ENCODE results near the gene CYP3A5. TPM values are rescaled to one million over a fixed set of nuclear protein-coding genes. Genes with fewer than 3 reads are reported as not detected.

CYP3A5 gene
- total RNA-seq, 3 donors from 2014 or later = 73.8 to 241 (median 179) TPM

DNA sequence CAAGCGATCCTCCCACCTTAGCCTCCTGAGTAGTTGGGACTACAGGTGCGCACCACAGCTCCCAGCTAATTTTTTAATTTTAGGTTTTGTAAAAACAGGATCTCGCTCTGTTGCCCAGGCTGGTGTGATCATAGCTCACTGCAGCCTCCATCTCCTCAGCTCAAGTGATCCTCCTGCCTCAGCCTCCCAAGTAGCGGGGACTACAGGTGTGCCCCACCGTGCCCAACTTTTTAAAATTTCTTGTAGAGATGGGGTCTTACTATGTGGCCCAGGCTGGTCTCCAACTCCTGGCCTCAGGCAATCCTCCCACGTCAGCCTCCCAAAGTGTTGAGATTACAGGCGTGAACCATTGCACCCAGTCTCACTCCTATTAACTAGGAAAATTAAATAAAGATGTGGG, 74.3 kb downstream of the CYP3A5 start:
- H3K36me3 ChIP-seq (ENCODE audit: low read depth) = no peaks in the 10 kb centered on the region
- no peaks in the 10 kb centered on the region for H3K9me3 ChIP-seq
- H3K4me3 ChIP-seq = no peak overlapping the region
- DNase-seq (no peak), ATAC-seq (no peak)
- intact Hi-C loops (cut with DNase I, micrococcal nuclease) = no loop called here
- TF ChIP-seq, protein P1, sequence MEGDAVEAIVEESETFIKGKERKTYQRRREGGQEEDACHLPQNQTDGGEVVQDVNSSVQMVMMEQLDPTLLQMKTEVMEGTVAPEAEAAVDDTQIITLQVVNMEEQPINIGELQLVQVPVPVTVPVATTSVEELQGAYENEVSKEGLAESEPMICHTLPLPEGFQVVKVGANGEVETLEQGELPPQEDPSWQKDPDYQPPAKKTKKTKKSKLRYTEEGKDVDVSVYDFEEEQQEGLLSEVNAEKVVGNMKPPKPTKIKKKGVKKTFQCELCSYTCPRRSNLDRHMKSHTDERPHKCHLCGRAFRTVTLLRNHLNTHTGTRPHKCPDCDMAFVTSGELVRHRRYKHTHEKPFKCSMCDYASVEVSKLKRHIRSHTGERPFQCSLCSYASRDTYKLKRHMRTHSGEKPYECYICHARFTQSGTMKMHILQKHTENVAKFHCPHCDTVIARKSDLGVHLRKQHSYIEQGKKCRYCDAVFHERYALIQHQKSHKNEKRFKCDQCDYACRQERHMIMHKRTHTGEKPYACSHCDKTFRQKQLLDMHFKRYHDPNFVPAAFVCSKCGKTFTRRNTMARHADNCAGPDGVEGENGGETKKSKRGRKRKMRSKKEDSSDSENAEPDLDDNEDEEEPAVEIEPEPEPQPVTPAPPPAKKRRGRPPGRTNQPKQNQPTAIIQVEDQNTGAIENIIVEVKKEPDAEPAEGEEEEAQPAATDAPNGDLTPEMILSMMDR (IDR thresholded peaks at IDR 0.05) = no peak
- no peaks in the 10 kb centered on the region for H3K4me1 ChIP-seq (ENCODE audit: low read depth)

DNA sequence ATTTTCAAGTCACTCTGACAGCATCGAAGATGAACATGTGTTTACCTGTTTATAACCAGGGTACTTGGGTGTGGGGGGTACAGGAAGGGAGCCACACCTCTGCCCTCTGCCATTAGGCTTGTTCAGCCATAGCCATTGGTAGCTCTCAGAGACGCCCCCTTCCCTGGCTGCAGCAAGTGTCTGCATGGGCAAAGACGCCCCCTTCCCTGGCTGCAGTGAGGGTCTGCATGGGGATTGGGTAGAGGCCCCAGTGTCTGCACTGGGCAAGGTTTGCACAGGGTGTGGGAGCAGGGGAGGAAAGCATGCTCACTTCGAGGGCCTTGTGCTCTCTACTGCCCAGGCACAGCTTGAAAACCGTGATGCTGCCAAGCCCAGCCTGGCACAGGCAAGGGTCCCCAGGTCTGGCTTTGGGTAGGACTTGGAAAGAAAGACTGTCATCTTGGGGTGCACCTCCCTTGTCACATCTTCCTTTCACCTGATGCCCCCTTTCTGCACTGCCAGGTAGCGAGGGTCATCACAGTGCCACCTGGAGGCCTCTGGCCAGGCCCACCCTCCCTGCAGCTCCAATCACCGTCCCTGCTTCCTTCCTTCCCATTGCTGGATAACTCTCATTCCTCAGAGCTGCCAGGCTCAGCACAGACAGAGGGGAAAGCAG, 78.0 kb downstream of the CYP3A5 start:
- Histone ChIP-seq H3K4me1 (ENCODE audit: low read depth) (no peaks in the 10 kb centered on the region), H3K36me3 (ENCODE audit: low read depth) (no peaks in the 10 kb centered on the region), H3K9me3 (no peaks in the 10 kb centered on the region), H3K4me3 (no peak overlapping the region)
- DNase-seq (no peak), ATAC-seq (no peak)
- intact Hi-C loops (cut with DNase I, micrococcal nuclease) = no loop called here
- TF ChIP-seq, protein P1 (IDR thresholded peaks at IDR 0.05) = no peak

DNA sequence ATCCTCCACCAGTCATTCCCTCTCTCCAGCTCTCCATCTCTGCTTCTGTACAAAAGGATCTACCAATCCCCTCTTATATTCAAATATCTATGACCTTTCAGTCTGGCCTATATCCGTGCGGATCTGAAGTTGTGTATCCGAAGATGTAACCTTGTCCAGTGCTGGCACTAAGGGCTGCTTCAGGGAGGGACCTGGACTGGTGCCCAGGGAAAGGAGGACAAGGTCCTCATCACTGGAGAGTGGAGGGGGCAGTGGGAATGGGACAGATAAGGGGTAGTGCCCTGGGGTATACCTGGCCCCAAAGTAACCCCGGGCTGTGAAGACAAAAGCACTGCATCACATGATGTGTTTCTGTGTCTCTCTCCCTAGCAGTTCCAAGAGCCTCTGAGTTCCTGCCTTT, 80.0 kb downstream of the CYP3A5 start:
- H3K4me3 ChIP-seq = no peak overlapping the region
- H3K9me3 ChIP-seq = no peaks in the 10 kb centered on the region
- ATAC-seq = no peak
- H3K36me3 ChIP-seq (ENCODE audit: low read depth) = no peaks in the 10 kb centered on the region
- no peak for DNase-seq
- TF ChIP-seq, protein P1 (IDR thresholded peaks at IDR 0.05) = no peak
- intact Hi-C loops (cut with DNase I, micrococcal nuclease) = no loop called here
- no peaks in the 10 kb centered on the region for H3K4me1 ChIP-seq (ENCODE audit: low read depth)

Other genes with a start within 250 kb of the CYP3A5 start
- gene PTCD1, start 241.2 kb downstream of the CYP3A5 start, total RNA-seq = 1 to 10 TPM; 4.3 to 9.9 (median 6.6) TPM
- 10 to 100 TPM; 23.2 to 33.5 (median 24.8) TPM for gene CPSF4, start 241.1 kb downstream of the CYP3A5 start, total RNA-seq
- 100 to 1,000 TPM; 229 to 341 (median 331) TPM for gene ATP5MF, start 213.8 kb downstream of the CYP3A5 start, total RNA-seq
- gene ZNF789, start 207.1 kb downstream of the CYP3A5 start, total RNA-seq = 10 to 100 TPM; 12.3 to 25.4 (median 23.4) TPM
- 10 to 100 TPM; 30.5 to 43.9 (median 36.5) TPM for gene ZNF394, start 179.7 kb downstream of the CYP3A5 start, total RNA-seq
- 1 to 10 TPM; 5.9 to 10.0 (median 6.4) TPM for gene ZKSCAN5, start 175.3 kb downstream of the CYP3A5 start, total RNA-seq
- gene FAM200A, start 127.9 kb downstream of the CYP3A5 start, total RNA-seq = 1 to 10 TPM; 3.8 to 5.6 (median 5.1) TPM
- 10 to 100 TPM; 64.4 to 99.0 (median 84.0) TPM for gene ZNF655, start 121.4 kb downstream of the CYP3A5 start, total RNA-seq
- gene TMEM225B, start 81.7 kb downstream of the CYP3A5 start, total RNA-seq = 1 to 10 TPM in 1 of 3 donors, under 1 TPM in 2; 0.58 to 1.2 (median 0.82) TPM
- 10 to 100 TPM; 11.9 to 20.0 (median 18.5) TPM for gene ZSCAN25, start 63.0 kb downstream of the CYP3A5 start, total RNA-seq
- gene CYP3A7, start 55.2 kb upstream of the CYP3A5 start, total RNA-seq = under 1 TPM in 2 of 3 donors, not detected in 1; 0.39 to 0.82 TPM
- gene CYP3A4, start 104.2 kb upstream of the CYP3A5 start, total RNA-seq = 1 to 10 TPM; 2.8 to 5.4 (median 4.0) TPM
- not detected for gene CYP3A43, start 148.0 kb upstream of the CYP3A5 start, total RNA-seq
- under 1 TPM in 1 of 3 donors, not detected in 2; 0.47 TPM for gene OR2AE1, start 197.0 kb upstream of the CYP3A5 start, total RNA-seq
- gene TRIM4, start 239.5 kb upstream of the CYP3A5 start, total RNA-seq = 10 to 100 TPM; 22.2 to 29.2 (median 25.2) TPM
- gene GJC3, start 249.6 kb upstream of the CYP3A5 start, total RNA-seq = not detected